Esophagus muscularis mucosa (tissue), 4 donors: Measurements from ENCODE around the gene CBLB. TPM values are rescaled to one million over a fixed set of nuclear protein-coding genes. Genes with fewer than 3 reads are reported as not detected.

Experiments
- DNase-seq: peaks from one replicate; pipeline ENCODE4 v3.0.0-alpha.2; 2017; ENCODE audit errors: extremely low spot score
- H3K27ac ChIP-seq, 4 donors: fragments of 200-600 bp; sonication (generic); replicated peaks in 1 of 4; 1 replicate in 3 of 4; 2 replicates in 1 of 4; pipeline ENCODE4 v1.5.1; 2016 to 2019; ENCODE audit warnings: mild to moderate bottlenecking in 1 of 4
- H3K27me3 ChIP-seq, 4 donors: fragments of 200-600 bp; sonication (generic); one replicate each; pipeline versions ENCODE4 v1.5.1 to v1.6.0; 2016 to 2019
- H3K36me3 ChIP-seq, 4 donors: fragments of 200-600 bp; sonication (generic); one replicate each; pipeline ENCODE4 v1.5.1; 2016 to 2019
- H3K4me1 ChIP-seq, 4 donors: fragments of 200-600 bp; sonication (generic); one replicate each; pipeline ENCODE4 v1.5.1; 2016 to 2019
- H3K4me3 ChIP-seq, 4 donors: fragments of 200-600 bp; sonication (generic); 1 replicate in 2 of 4; 2 replicates in 2 of 4; pipeline ENCODE4 v1.5.1; 2016 to 2019; ENCODE audit warnings: mild to moderate bottlenecking in 4 of 4, moderate library complexity in 1 of 4
- H3K9me3 ChIP-seq, 4 donors: fragments of 200-600 bp; sonication (generic); 1 replicate in 3 of 4; 2 replicates in 1 of 4; pipeline ENCODE4 v1.5.1; 2016 to 2019
- CTCF ChIP-seq, 3 experiments: fragments of 200-600 bp in 2 of 3; fragments of 450-650 bp in 1 of 3; sonication (generic) in 2 of 3; IDR thresholded peaks; one replicate each; pipeline ENCODE4 v1.5.1; 2017 to 2019; ENCODE audit warnings: antibody characterized with exemption in 3 of 3, mild to moderate bottlenecking in 2 of 3, moderate library complexity in 1 of 3
- EP300 ChIP-seq: sonication (generic); formaldehyde crosslinking; IDR thresholded peaks from one replicate; pipeline ENCODE4 v1.6.1; 2017; ENCODE audit warnings: antibody characterized with exemption
- POLR2A ChIP-seq: fragments of 450-650 bp; IDR thresholded peaks from one replicate; pipeline ENCODE4 v1.6.1; 2017; ENCODE audit warnings: antibody characterized with exemption, moderate library complexity, mild to moderate bottlenecking, low read depth
- POLR2AphosphoS5 ChIP-seq, 2 donors: sonication (generic); formaldehyde crosslinking; IDR thresholded peaks; one replicate each; pipeline ENCODE4 v1.6.1; 2017; ENCODE audit warnings: antibody characterized with exemption in 2 of 2
- WGBS: methylation state at CpG from one replicate; pipeline ENCODE4 v1.1.5; 2018; 5-methylcytosine and 5-hydroxymethylcytosine counted together
- intact Hi-C: fragments of 100-400 bp; cut with DNase I; formaldehyde crosslinking; loops from one replicate; pipeline ENCODE4 v1.15.1; 2023
- total RNA-seq, 4 donors: library from RNA; depleted of rRNA; stranded (reverse); fragments of >200 nt; gene quantifications; one replicate each; pipeline versions ENCODE4 v1.1.0 to v1.2.1, GENCODE V29; 2016

The CBLB gene
- total RNA-seq, 4 donors from 2014 or later: 20.7 to 35.7 (median 26.2) TPM

DNA sequence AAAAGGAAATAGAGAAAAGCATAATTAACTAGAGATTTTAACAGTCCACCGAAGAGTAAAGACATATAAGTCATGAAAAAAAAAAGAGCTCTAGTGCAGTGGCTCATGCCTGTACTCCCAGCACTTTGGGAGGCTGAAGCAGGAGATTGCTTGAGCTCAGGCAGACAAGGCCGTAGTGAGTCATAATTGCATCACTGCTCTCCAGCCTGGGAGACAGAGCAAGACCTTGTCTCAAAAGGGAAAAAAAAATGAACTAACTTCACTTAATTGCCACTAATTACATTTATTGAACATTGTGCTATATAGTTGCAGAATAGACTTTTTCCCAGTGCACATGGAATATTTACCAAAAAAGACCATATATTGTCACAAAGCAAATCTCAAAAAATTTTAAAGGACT lies 221.8 kb downstream of the CBLB start:
- TF ChIP-seq EP300 (no peak), POLR2A (no peak), POLR2AphosphoS5 (IDR thresholded peaks at IDR 0.05) (no peak), CTCF (IDR thresholded peaks at IDR 0.05) (no peak)
- H3K36me3 ChIP-seq: no peaks in the 10 kb centered on the region
- H3K27me3 ChIP-seq: no peaks in the 10 kb centered on the region
- no peaks in the 10 kb centered on the region for H3K4me1 ChIP-seq
- DNase-seq: no peak
- 75% methylated on average over 2 of the region's 2 CpGs for WGBS
- H3K27ac ChIP-seq: no peak overlapping the region
- H3K9me3 ChIP-seq: no peaks in the 10 kb centered on the region
- H3K4me3 ChIP-seq: no peak overlapping the region
- intact Hi-C loops: no loop called here

GRCh38 chr3:105639131-105639530 lies 229.7 kb downstream of the CBLB start:
- no peaks in the 10 kb centered on the region for H3K4me1 ChIP-seq
- WGBS: 78% methylated on average over 2 of the region's 2 CpGs
- no peaks in the 10 kb centered on the region for H3K27me3 ChIP-seq

GRCh38 chr3:105634708-105635107 lies 234.1 kb downstream of the CBLB start:
- Histone ChIP-seq H3K9me3 (no peaks in the 10 kb centered on the region), H3K4me1 (no peaks in the 10 kb centered on the region), H3K27me3 (no peaks in the 10 kb centered on the region), H3K36me3 (no peaks in the 10 kb centered on the region), H3K4me3 (no peak overlapping the region), H3K27ac (no peak overlapping the region)
- DNase-seq: no peak
- 73% methylated on average over 5 of the region's 5 CpGs for WGBS
- intact Hi-C loops: no loop called here
- TF ChIP-seq POLR2A (no peak), POLR2AphosphoS5 (IDR thresholded peaks at IDR 0.05) (no peak)

More at GRCh38 chr3:105639131-105639530, 229.7 kb downstream of the CBLB start:
- DNase-seq: no peak
- Histone ChIP-seq H3K27ac (no peak overlapping the region), H3K4me3 (no peak overlapping the region), H3K9me3 (no peaks in the 10 kb centered on the region), H3K36me3 (no peaks in the 10 kb centered on the region)
- intact Hi-C loops: no loop called here
- TF ChIP-seq POLR2A (no peak), CTCF (IDR thresholded peaks at IDR 0.05) (no peak), POLR2AphosphoS5 (IDR thresholded peaks at IDR 0.05) (no peak), EP300 (no peak)

GRCh38 chr3:105629718-105630117 lies 239.1 kb downstream of the CBLB start:
- intact Hi-C loops: no loop called here
- no peaks in the 10 kb centered on the region for H3K4me1 ChIP-seq
- H3K9me3 ChIP-seq: no peaks in the 10 kb centered on the region
- DNase-seq: no peak
- no peak overlapping the region for H3K27ac ChIP-seq
- no peaks in the 10 kb centered on the region for H3K27me3 ChIP-seq
- no peaks in the 10 kb centered on the region for H3K36me3 ChIP-seq
- no peak for TF ChIP-seq POLR2AphosphoS5 (IDR thresholded peaks at IDR 0.05)
- no peak overlapping the region for H3K4me3 ChIP-seq

DNA sequence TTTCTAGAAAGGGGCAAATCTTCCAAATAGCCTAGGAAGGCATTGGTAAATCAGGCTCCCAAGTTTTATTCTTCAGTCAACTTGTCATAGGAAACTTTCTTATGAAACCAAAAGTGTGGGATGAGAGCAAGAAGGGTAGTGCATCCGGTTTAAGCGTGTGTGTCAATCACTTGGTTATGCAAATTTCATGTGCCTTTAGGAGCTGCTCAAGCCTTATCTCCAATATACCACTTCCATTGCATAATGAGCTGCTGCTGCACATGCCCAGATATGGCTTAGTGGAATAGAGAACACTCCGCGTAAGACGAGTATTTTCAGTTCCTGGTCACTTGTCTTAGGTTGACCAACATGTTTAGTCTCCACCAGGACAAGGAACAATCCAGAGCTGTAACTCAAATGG lies 242.1 kb downstream of the CBLB start:
- intact Hi-C loops: no loop called here
- H3K4me1 ChIP-seq: no peaks in the 10 kb centered on the region
- WGBS: 94% methylated on average over 5 of the region's 5 CpGs
- H3K27ac ChIP-seq: no peak overlapping the region
- no peaks in the 10 kb centered on the region for H3K27me3 ChIP-seq
- H3K9me3 ChIP-seq: no peaks in the 10 kb centered on the region
- DNase-seq: no peak
- no peak overlapping the region for H3K4me3 ChIP-seq
- TF ChIP-seq CTCF (IDR thresholded peaks at IDR 0.05) (no peak), POLR2AphosphoS5 (IDR thresholded peaks at IDR 0.05) (no peak), POLR2A (no peak), EP300 (no peak)
- H3K36me3 ChIP-seq: no peaks in the 10 kb centered on the region

DNA sequence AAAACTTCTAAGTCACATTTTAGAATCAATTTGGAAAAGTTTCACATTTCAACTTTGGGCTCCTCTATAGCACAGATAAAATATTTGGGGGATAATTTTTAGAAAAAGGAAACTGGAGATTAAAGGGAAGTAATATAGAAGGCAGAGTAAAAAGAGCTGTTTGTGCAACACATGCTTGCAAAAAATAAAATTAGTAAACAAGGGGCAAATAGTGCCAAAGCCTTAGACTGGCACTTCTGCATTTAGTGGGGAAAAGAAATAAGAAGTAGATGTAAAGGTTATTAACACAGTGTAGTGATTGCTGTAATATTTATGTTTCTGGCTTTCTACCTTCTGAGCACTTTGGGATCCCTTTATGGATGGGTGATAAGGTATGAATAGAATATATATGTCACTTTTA lies 246.6 kb downstream of the CBLB start:
- no peak for DNase-seq
- no peaks in the 10 kb centered on the region for H3K36me3 ChIP-seq
- intact Hi-C loops: no loop called here
- no peak overlapping the region for H3K4me3 ChIP-seq
- H3K4me1 ChIP-seq: no peaks in the 10 kb centered on the region
- H3K27ac ChIP-seq: no peak overlapping the region
- TF ChIP-seq POLR2A (no peak), EP300 (no peak), CTCF (IDR thresholded peaks at IDR 0.05) (no peak), POLR2AphosphoS5 (IDR thresholded peaks at IDR 0.05) (no peak)
- no peaks in the 10 kb centered on the region for H3K9me3 ChIP-seq
- H3K27me3 ChIP-seq: no peaks in the 10 kb centered on the region
